GM12891 (cell line): ENCODE data around the gene BRD2.

Experiments used
- DNase-seq: peaks from one replicate; pipeline ENCODE4 v3.0.0; 2011; ENCODE audit warnings: low spot score; ENCODE audit not compliant: insufficient read length
- FAIRE-seq: peaks from 2 replicates; lab custom pipeline; 2011; peaks lifted over from hg19 to GRCh38; lab: Jason Lieb, UNC
- PAX5 ChIP-seq: IDR thresholded peaks from 2 replicates; pipeline ENCODE4 v1.6.1; 2011; ENCODE audit warnings: low read length, moderate library complexity, mild to moderate bottlenecking; ENCODE audit not compliant: insufficient read depth, severe bottlenecking
- POLR2A ChIP-seq: IDR thresholded peaks from 2 replicates; pipeline ENCODE4 v1.6.1; 2011; ENCODE audit warnings: low read depth, low read length, control low read depth
- POLR2AphosphoS5 ChIP-seq: IDR thresholded peaks from 2 replicates; pipeline ENCODE4 v1.6.1; 2011; ENCODE audit warnings: low read depth, low read length, control low read depth
- POU2F2 ChIP-seq: IDR thresholded peaks from 2 replicates; pipeline ENCODE4 v1.6.1; 2011; ENCODE audit warnings: low read depth, mild to moderate bottlenecking, control low read depth, low read length, moderate library complexity
- SPI1 ChIP-seq: IDR thresholded peaks from 2 replicates; pipeline ENCODE4 v1.6.1; 2011; ENCODE audit warnings: low read depth, low read length, control low read depth
- TAF1 ChIP-seq: IDR thresholded peaks from 2 replicates; pipeline ENCODE4 v1.6.1; 2011; ENCODE audit warnings: low read depth, low read length, control low read depth

Gene BRD2

GRCh38 chr6:32956176-32956575, 12.2 kb upstream of the BRD2 start:
- no peak for TF ChIP-seq TAF1
- TF ChIP-seq POU2F2 = no peak; the same call in 1 of the 2 replicates
- no peak for TF ChIP-seq POLR2AphosphoS5
- TF ChIP-seq SPI1 = no peak
- TF ChIP-seq POLR2A = no peak
- no peak for TF ChIP-seq PAX5
- DNase-seq (no peak), FAIRE-seq (no peak)

DNA sequence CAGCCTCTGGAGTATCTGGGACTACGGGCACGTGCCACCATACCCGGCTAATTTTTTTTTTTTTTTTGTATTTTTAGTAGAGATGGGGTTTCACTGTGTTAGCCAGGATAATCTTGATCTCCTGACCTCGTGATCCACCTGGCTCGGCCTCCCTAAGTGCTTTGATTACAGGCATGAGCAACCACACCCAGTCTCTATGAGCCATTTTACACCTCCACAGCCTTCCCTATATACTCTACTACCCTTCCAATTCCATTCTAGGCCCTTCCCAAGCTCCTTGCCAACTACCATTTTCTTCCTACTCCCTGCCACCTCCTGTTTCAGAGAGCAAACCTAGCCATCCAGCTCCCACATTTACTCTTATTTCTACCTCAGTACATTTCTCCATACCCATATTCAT, 7.8 kb upstream of the BRD2 start:
- no peak for DNase-seq
- TF ChIP-seq POLR2A = no peak
- no peak for TF ChIP-seq PAX5
- no peak for TF ChIP-seq SPI1
- TF ChIP-seq POU2F2 = no peak
- no peak for TF ChIP-seq POLR2AphosphoS5
- TF ChIP-seq TAF1 = no peak
- no peak for FAIRE-seq

DNA sequence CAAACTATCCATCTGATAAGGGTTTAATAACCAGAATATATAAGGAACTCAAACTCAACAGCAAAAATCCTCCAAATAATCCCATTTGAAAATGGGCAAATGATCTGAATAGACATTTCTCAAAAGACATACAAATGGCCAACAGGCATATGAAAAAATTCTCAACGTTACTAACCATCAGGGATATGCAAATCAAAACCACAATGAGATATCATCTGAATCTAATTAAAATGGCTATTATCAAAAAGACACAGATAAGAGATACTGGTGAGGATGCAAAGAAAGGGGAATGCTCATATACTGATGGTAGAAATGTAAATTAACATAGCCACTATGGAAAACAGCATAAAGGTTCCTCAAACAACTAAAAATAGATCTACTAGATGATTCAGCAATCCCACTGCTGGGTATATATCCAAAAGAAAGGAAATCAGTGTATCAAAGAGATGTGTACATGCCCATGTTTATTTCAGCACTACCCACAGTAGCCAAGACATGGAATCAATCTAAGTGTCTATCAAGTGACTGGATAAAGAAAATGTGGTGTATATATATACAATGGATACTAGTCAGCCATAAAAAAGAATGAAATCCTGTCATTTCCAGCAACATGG, 6.1 kb upstream of the BRD2 start:
- no peak for TF ChIP-seq PAX5
- DNase-seq = no peak
- no peak for FAIRE-seq

- TF ChIP-seq SPI1 = peak; percentile 64
- no peak for TF ChIP-seq POU2F2
- no peak for FAIRE-seq
- no peak for DNase-seq
These were observed 4.5 kb upstream of the BRD2 start for GRCh38 chr6:32963866-32964265.

DNA sequence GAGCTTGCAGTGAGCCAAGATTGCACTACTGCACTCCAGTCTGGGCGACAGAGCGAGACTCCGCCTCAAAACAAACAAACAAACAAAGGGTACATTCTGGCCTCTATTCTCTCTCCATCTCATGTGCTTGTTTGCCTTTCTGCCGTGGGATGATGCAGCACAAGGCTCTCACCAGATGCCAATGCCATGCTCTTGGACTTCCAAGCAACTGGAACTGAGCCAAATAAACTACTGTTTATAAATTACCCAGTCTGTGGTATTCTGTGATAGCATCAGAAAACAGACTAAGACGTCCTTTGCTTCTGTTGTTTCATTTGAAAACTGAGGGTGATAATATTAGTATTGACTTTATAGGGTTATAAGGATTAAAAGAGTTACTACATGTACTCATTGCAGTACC, 3.6 kb upstream of the BRD2 start:
- FAIRE-seq (no peak), DNase-seq (no peak)
- TF ChIP-seq PAX5 (no peak), POU2F2 (no peak), TAF1 (no peak), POLR2AphosphoS5 (no peak), SPI1 (no peak), POLR2A (no peak)

- FAIRE-seq (peak; percentile 85), DNase-seq (no peak)
- no peak for TF ChIP-seq PAX5
- TF ChIP-seq POLR2AphosphoS5 = peak; percentile 16; the same call in 1 of the 2 replicates
- 0 out of 2 replicates have a peak, but pooled peaks have one; percentile 34 for TF ChIP-seq POU2F2
- peak; percentile 33; the same call in 1 of the 2 replicates for TF ChIP-seq TAF1
- 0 out of 2 replicates have a peak, but pooled peaks have one; percentile 27 for TF ChIP-seq POLR2A
- TF ChIP-seq SPI1 = peak; percentile 71
These were observed 973 bp upstream of the BRD2 start for GRCh38 chr6:32967151-32968091.

- TF ChIP-seq TAF1 = peak; percentile 62; the same call in 1 of the 2 replicates
- peak; percentile 75; the same call in 1 of the 2 replicates for TF ChIP-seq POLR2AphosphoS5
- TF ChIP-seq PAX5 = no peak
- TF ChIP-seq POU2F2 = peak; percentile 17; the same call in 1 of the 2 replicates
- peak; percentile 59; the same call in 1 of the 2 replicates for TF ChIP-seq POLR2A
- peak; percentile 70 for FAIRE-seq
- no peak for DNase-seq
These were observed 682 bp downstream of the BRD2 start for GRCh38 chr6:32968867-32969684.

DNA sequence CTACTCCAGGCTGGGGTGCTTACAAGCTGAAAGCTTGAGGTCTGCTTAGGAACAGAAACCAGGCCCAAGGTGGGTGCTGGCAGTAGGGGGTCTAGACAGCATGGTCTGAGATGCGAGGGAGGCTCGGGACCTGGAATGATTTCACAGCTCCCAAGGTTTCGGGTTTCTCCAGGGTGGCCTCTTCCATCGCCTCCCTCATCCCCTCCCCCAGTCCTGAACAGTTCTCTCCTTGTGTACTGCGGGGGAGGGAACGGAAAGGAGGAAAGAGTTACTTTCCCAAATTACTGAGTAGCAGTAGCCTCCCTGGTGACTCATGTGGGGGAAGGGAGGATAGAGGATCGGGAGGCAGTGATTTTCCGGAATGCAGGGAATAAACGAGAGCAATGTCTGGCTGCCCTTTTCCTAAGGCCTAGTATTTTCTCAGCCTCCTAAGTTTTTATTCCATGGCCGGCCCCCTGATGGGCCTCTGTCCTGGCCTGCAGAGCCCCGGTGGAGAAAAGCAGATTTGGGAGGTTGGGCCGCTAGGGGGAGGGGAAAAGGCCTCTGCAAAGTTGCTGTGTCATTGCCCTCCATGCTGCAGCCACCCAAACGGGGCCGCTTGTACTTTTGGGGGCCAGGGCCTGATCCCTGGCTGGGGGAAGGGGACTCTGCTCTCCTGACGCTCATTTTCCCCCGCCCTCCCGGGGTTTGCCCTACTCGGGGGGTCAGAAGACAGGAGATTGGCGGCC, 1.5 kb downstream of the BRD2 start:
- DNase-seq = no peak
- no peak for FAIRE-seq
- no peak; the same call in 1 of the 2 replicates for TF ChIP-seq POLR2AphosphoS5
- TF ChIP-seq POLR2A = peak; percentile 69; the same call in 1 of the 2 replicates
- peak; percentile 87; the same call in 1 of the 2 replicates for TF ChIP-seq TAF1
- TF ChIP-seq SPI1 = no peak
- no peak for TF ChIP-seq PAX5
- TF ChIP-seq POU2F2 = no peak; the same call in none of the 2 replicates

- DNase-seq (peak; percentile 45), FAIRE-seq (peak; percentile 58)
- no peak for TF ChIP-seq PAX5
- TF ChIP-seq POLR2AphosphoS5 = peak; percentile 64
- TF ChIP-seq TAF1 = peak; percentile 20; the same call in 1 of the 2 replicates
- TF ChIP-seq POU2F2 = peak; percentile 78; the same call in 1 of the 2 replicates
- 0 out of 2 replicates have a peak, but pooled peaks have one; percentile 38 for TF ChIP-seq SPI1
- peak; percentile 1; the same call in 1 of the 2 replicates for TF ChIP-seq POLR2A
These were observed 2.2 kb downstream of the BRD2 start for GRCh38 chr6:32970413-32971241.
